Stomach (tissue), 9 donors: Measurements from ENCODE around the gene THAP12. TPM values are rescaled to one million over a fixed set of nuclear protein-coding genes. Genes with fewer than 3 reads are reported as not detected.

ENCODE experiments used
- DNase-seq, 2 donors: peaks; one replicate each; pipeline versions ENCODE4 v3.0.0 to v3.0.0-alpha.2; 2013 to 2019
- H3K27ac ChIP-seq, 5 donors: fragments of 200-600 bp in 4 of 5; sonication (generic) in 4 of 5; one replicate each; pipeline ENCODE4 v1.5.1; 2013 to 2019; ENCODE audit warnings: mild to moderate bottlenecking in 1 of 5, moderate library complexity in 1 of 5
- H3K27me3 ChIP-seq, 3 donors: fragments of 200-600 bp; sonication (generic); one replicate each; pipeline ENCODE4 v1.5.1; 2017 to 2019; ENCODE audit warnings: mixed run types in 1 of 3
- H3K36me3 ChIP-seq, 4 donors: fragments of 200-600 bp; sonication (generic); 1 replicate in 3 of 4; 2 replicates in 1 of 4; pipeline ENCODE4 v1.5.1; 2016 to 2019
- H3K4me1 ChIP-seq, 4 donors: fragments of 200-600 bp; sonication (generic); one replicate each; pipeline ENCODE4 v1.5.1; 2016 to 2019
- H3K4me3 ChIP-seq, 4 donors: fragments of 200-600 bp; sonication (generic) in 3 of 4; one replicate each; pipeline ENCODE4 v1.5.1; 2016 to 2019; ENCODE audit warnings: mild to moderate bottlenecking in 1 of 4
- H3K9me3 ChIP-seq, 4 donors: fragments of 200-600 bp; sonication (generic); one replicate each; pipeline ENCODE4 v1.5.1; 2016 to 2019
- CTCF ChIP-seq, 7 experiments: fragments of 450-650 bp in 4 of 7; fragments of 200-600 bp in 3 of 7; sonication (generic) in 3 of 7; IDR thresholded peaks; one replicate each; pipeline ENCODE4 v1.5.1; 2016 to 2019; ENCODE audit warnings: antibody characterized with exemption in 7 of 7, control low read depth in 2 of 7, mild to moderate bottlenecking in 1 of 7
- EP300 ChIP-seq: sonication (generic); formaldehyde crosslinking; IDR thresholded peaks from one replicate; pipeline ENCODE4 v1.6.1; 2017; ENCODE audit warnings: antibody characterized with exemption
- POLR2A ChIP-seq, 4 donors: fragments of 450-650 bp; IDR thresholded peaks; one replicate each; pipeline ENCODE4 v1.6.1; 2016; ENCODE audit warnings: antibody characterized with exemption in 4 of 4, control low read depth in 2 of 4, mild to moderate bottlenecking in 1 of 4, moderate library complexity in 1 of 4
- POLR2AphosphoS5 ChIP-seq, 3 donors: sonication (generic); formaldehyde crosslinking; IDR thresholded peaks; one replicate each; pipeline ENCODE4 v1.6.1; 2016; ENCODE audit warnings: antibody characterized with exemption in 3 of 3
- WGBS, 5 donors: extraction: QIAGEN DNeasy Blood & Tissue Kit in 3 of 5; methylation state at CpG; one replicate each; pipeline versions ENCODE4 v1.1.5 to v1.1.7; 2013 to 2018; 5-methylcytosine and 5-hydroxymethylcytosine counted together
- intact Hi-C: fragments of 100-400 bp; cut with DNase I; formaldehyde crosslinking; loops from one replicate; pipeline ENCODE4 v1.15.1; 2023; ENCODE audit warnings: low total_unique reads
- polyA plus RNA-seq, 3 donors: library from polyadenylated mRNA; stranded (reverse); fragments of 200-250 nt; gene quantifications; one replicate each; pipeline ENCODE4 v1.2.3, GENCODE V29; 2013
- total RNA-seq, 5 donors: library from RNA; depleted of rRNA; stranded (reverse); fragments of >200 nt; gene quantifications; one replicate each; pipeline versions ENCODE4 v1.1.0 to v1.2.3, GENCODE V29; 2014 to 2016
- donor health status: healthy with polysubstance abuse.
- donor health status: Bipolar disorder and iron deficiency.
- donor health status: healthy.

Gene THAP12
- total and polyA plus RNA-seq, 8 donors = 10.7 to 74.0 (median 25.2) TPM

DNA sequence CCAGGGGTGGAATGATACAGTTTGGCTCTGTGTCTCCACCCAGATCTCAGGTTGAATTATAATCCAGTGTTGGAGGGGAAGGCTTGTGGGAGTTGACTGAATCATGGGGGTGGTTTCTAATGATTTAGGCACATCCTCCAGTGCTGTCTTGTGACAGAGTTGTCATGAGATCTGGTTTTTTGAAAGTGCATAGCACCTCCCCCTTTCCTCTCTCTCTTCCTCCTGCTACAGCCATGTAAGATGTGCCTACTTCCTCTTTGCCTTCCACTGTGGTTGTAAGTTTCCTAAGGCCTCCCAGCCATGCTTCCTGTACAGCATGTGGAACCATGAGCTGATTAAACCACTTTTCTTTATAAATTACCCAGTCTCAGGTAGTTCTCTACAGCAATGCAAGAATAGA, 45.1 kb downstream of the THAP12 start:
- intact Hi-C loops = no loop called here
- no peak for DNase-seq
- no peak overlapping the region for H3K27ac ChIP-seq

GRCh38 chr11:76334826-76335389, 46.0 kb downstream of the THAP12 start:
- Histone ChIP-seq H3K27me3 (no peaks in the 10 kb centered on the region), H3K9me3 (peaks cover 2 to 15% (median 8%) of the 10 kb centered on the region in 4 donors), H3K4me3 (no peak overlapping the region), H3K4me1 (no peaks in the 10 kb centered on the region), H3K36me3 (no peaks in the 10 kb centered on the region), H3K27ac (no peak overlapping the region)
- 85 to 100% (median 98%) methylated on average over 5 of the region's 5 CpGs for WGBS, 5 donors
- TF ChIP-seq POLR2A (IDR thresholded peaks at IDR 0.05) (no peak), CTCF (IDR thresholded peaks at IDR 0.05) (no peak)
- intact Hi-C loops = no loop called here
- no peak for DNase-seq

More for the DNA sequence above, 45.1 kb downstream of the THAP12 start:
- Histone ChIP-seq H3K9me3 (peaks cover 2 to 15% (median 8%) of the 10 kb centered on the region in 4 donors), H3K27me3 (no peaks in the 10 kb centered on the region), H3K4me1 (no peaks in the 10 kb centered on the region), H3K36me3 (no peaks in the 10 kb centered on the region), H3K4me3 (no peak overlapping the region)
- TF ChIP-seq EP300 (no peak), POLR2AphosphoS5 (IDR thresholded peaks at IDR 0.05) (no peak), CTCF (IDR thresholded peaks at IDR 0.05) (no peak), POLR2A (IDR thresholded peaks at IDR 0.05) (no peak)

DNA sequence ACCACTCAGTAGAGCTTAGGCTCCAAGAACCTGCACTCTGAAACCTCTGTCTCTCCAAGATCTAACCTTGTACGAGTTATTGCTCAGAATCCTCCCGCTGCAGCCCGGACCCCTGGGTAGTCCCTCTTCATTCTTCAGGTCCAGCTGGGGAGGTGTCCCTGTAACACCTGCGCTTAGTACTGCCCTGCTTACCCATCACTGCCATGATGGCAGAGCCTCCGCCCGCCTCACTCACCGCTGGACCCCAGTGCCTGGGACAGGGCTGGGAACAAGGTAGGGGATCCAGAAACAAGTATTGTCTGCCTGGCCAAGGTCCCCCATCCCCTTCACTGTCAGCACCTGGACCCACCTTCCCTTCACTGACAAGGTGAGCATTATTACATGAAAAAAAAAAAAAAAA, 50.3 kb downstream of the THAP12 start:
- H3K4me3 ChIP-seq = no peak overlapping the region
- peaks cover 2 to 13% (median 8%) of the 10 kb centered on the region in 4 donors for H3K9me3 ChIP-seq
- no peaks in the 10 kb centered on the region for H3K27me3 ChIP-seq
- H3K4me1 ChIP-seq = no peaks in the 10 kb centered on the region
- no peak overlapping the region for H3K27ac ChIP-seq
- 93 to 100% (median 96%) methylated on average over 5 to 7 of the region's 7 CpGs for WGBS, 5 donors
- DNase-seq = no peak
- intact Hi-C loops = no loop called here
- no peak for TF ChIP-seq POLR2A (IDR thresholded peaks at IDR 0.05)
- TF ChIP-seq POLR2AphosphoS5 (IDR thresholded peaks at IDR 0.05) = no peak
- no peak for TF ChIP-seq EP300
- no peak for TF ChIP-seq CTCF (IDR thresholded peaks at IDR 0.05)
- no peaks in the 10 kb centered on the region for H3K36me3 ChIP-seq

GRCh38 chr11:76329983-76330382, 50.9 kb downstream of the THAP12 start:
- no peak overlapping the region for H3K4me3 ChIP-seq
- WGBS, 5 donors = 77 to 96% (median 87%) methylated on average over 4 of the region's 4 CpGs
- no peaks in the 10 kb centered on the region for H3K27me3 ChIP-seq
- H3K4me1 ChIP-seq = no peaks in the 10 kb centered on the region
- no peak for DNase-seq
- intact Hi-C loops = no loop called here
- H3K9me3 ChIP-seq = peaks cover 0 to 7% (median 3%) of the 10 kb centered on the region in 4 donors
- H3K36me3 ChIP-seq = no peaks in the 10 kb centered on the region
- TF ChIP-seq EP300 (no peak), POLR2A (IDR thresholded peaks at IDR 0.05) (no peak), POLR2AphosphoS5 (IDR thresholded peaks at IDR 0.05) (no peak)
- H3K27ac ChIP-seq = no peak overlapping the region

- intact Hi-C loops = no loop called here
- no peak overlapping the region for H3K4me3 ChIP-seq
- H3K9me3 ChIP-seq = no peaks in the 10 kb centered on the region
- H3K36me3 ChIP-seq = no peaks in the 10 kb centered on the region
- 49 to 67% (median 58%) methylated on average over 8 of the region's 8 CpGs for WGBS, 5 donors
- H3K27ac ChIP-seq = no peak overlapping the region
- peak in 1 of 2 donors; percentile 55 for DNase-seq
- no peaks in the 10 kb centered on the region for H3K27me3 ChIP-seq
- TF ChIP-seq POLR2AphosphoS5 (IDR thresholded peaks at IDR 0.05) (no peak), CTCF (IDR thresholded peaks at IDR 0.05) (no peak), POLR2A (IDR thresholded peaks at IDR 0.05) (no peak), EP300 (no peak)
- H3K4me1 ChIP-seq = no peaks in the 10 kb centered on the region
These were observed 51.8 kb downstream of the THAP12 start for GRCh38 chr11:76329084-76329648.
